AG04449 (cell line): ENCODE data around the gene APOA1.

Source experiments
- CTCF ChIA-PET: fragments of 350-600 bp; formaldehyde crosslinking; extraction: SDS; loops from one replicate; lab custom pipeline; 2021; ENCODE audit warnings: antibody characterized with exemption; lab: Yijun Ruan, JAX
- POLR2A ChIA-PET: fragments of 400-600, 350-600 bp; formaldehyde crosslinking; extraction: SDS; loops from one replicate; lab custom pipeline; 2020; ENCODE audit warnings: antibody characterized with exemption, inconsistent platforms; lab: Yijun Ruan, JAX
- DNase-seq: peaks from one replicate; pipeline ENCODE4 v3.0.0-alpha.2; 2010; ENCODE audit warnings: low read depth, low spot score
- H3K4me3 ChIP-seq: 2 replicates; pipeline ENCODE4 v1.5.1; 2011; ENCODE audit warnings: low read depth, mild to moderate bottlenecking, control low read depth, low read length
- CTCF ChIP-seq: IDR thresholded peaks from one replicate; pipeline ENCODE4 v1.5.1; 2011; ENCODE audit warnings: mild to moderate bottlenecking, moderate library complexity, low read length, control low read depth, inconsistent platforms; ENCODE audit not compliant: insufficient read depth; ENCODE audit errors: missing control alignments

Gene APOA1

GRCh38 chr11:116800610-116801009 is 36.8 kb downstream of the APOA1 start:
- no peak overlapping the region for H3K4me3 ChIP-seq
- POLR2A ChIA-PET, result no interaction called here
- no peak for TF ChIP-seq CTCF
- CTCF ChIA-PET, result interaction anchor here (0.6 to 4.3 kb wide), 3 partner anchors 10 to 14 kb away, joined by 3 to 28 read pairs (median 3); partner anchors contain the start of gene APOA5
- DNase-seq, result no peak

- CTCF ChIA-PET, result interaction anchor here (0.7 to 4.3 kb wide), 3 partner anchors 8 to 38 kb away, joined by 3 to 28 read pairs (median 6); partner anchors contain the start of gene APOA5
- POLR2A ChIA-PET, result no interaction called here
Measured at GRCh38 chr11:116798368-116798767, 39.1 kb downstream of the APOA1 start.

GRCh38 chr11:116797816-116798215 is 39.6 kb downstream of the APOA1 start:
- H3K4me3 ChIP-seq, result no peak overlapping the region
- ChIA-PET CTCF (interaction anchor here (1.8 kb wide), 1 partner anchor 38 kb away, joined by 6 read pairs; no protein-coding TSS in a partner anchor), POLR2A (no interaction called here)
- no peak for TF ChIP-seq CTCF
- no peak for DNase-seq

More at GRCh38 chr11:116798368-116798767, 39.1 kb downstream of the APOA1 start:
- DNase-seq, result no peak
- no peak overlapping the region for H3K4me3 ChIP-seq
- TF ChIP-seq CTCF, result no peak

- ChIA-PET CTCF (interaction anchor here (1.0 to 12.3 kb wide), 3 partner anchors 10 to 306 kb away, joined by 5 to 472 read pairs (median 120); partner anchors contain the start of genes APOA1 and SIK3), POLR2A (no interaction called here)
- DNase-seq, result no peak
- no peak overlapping the region for H3K4me3 ChIP-seq
- TF ChIP-seq CTCF, result no peak
Measured at GRCh38 chr11:116796548-116796947, 40.9 kb downstream of the APOA1 start.

- no peak for DNase-seq
- CTCF ChIA-PET, result interaction anchor here (1.3 to 12.3 kb wide), 5 partner anchors 40 to 433 kb away, joined by 4 to 472 read pairs (median 119); partner anchors contain the start of genes APOA1, PCSK7 and SIK3
- H3K4me3 ChIP-seq, result no peak overlapping the region
- TF ChIP-seq CTCF, result no peak
- POLR2A ChIA-PET, result no interaction called here
Measured at GRCh38 chr11:116794851-116795250, 42.6 kb downstream of the APOA1 start.

- DNase-seq, result no peak
- ChIA-PET CTCF (interaction anchor here (0.7 to 12.3 kb wide), 9 partner anchors 14 to 434 kb away, joined by 3 to 472 read pairs (median 20); partner anchors contain the start of genes APOA1, PCSK7 and SIK3), POLR2A (no interaction called here)
- TF ChIP-seq CTCF, result no peak
- no peak overlapping the region for H3K4me3 ChIP-seq
Measured at GRCh38 chr11:116793772-116794097, 43.7 kb downstream of the APOA1 start.
